OCI-LY1 (cell line): Measurements from ENCODE around the gene TMEM242.

Experiments
- CTCF ChIP-seq: fragments of 200-600 bp; sonication (generic), shearing (Covaris generic); IDR thresholded peaks from 2 replicates; pipeline ENCODE4 v1.5.1; 2017; ENCODE audit warnings: mild to moderate bottlenecking, antibody characterized with exemption, low read length, moderate library complexity, mixed read lengths
- EZH2 ChIP-seq: fragments of 200-600 bp; sonication (generic), shearing (Covaris generic); IDR thresholded peaks from 2 replicates; pipeline ENCODE4 v1.8.0; 2017; ENCODE audit warnings: borderline replicate concordance, mixed run types, mild to moderate bottlenecking, antibody characterized with exemption, low read length, moderate library complexity, mixed read lengths

- TF ChIP-seq CTCF (0 out of 2 replicates have a peak, but pooled peaks have one; percentile 7), EZH2 (no peak)
Measured at GRCh38 chr6:157323966-157324300, 614 bp upstream of the TMEM242 start.
